ENCODE measurements around the gene FOXD4L6. TPM values are rescaled to one million over a fixed set of nuclear protein-coding genes. Genes with fewer than 3 reads are reported as not detected.
"Not testable (repeated sequence)": the region's sequence is repeated elsewhere in the genome, so short reads cannot be mapped to it uniquely, and the experiment has no call there.

Gene FOXD4L6
- total and polyA plus RNA-seq, 4 donors, result 0.11 TPM; not detected in 3

- not testable (repeated sequence) for H3K9me3 ChIP-seq (ENCODE audit: control insufficient read depth, insufficient read depth, low read length); H3K4me3 ChIP-seq (ENCODE audit: low read depth, low read length); H3K27me3 ChIP-seq (ENCODE audit: control insufficient read depth, insufficient read depth, low read length); H3K36me3 ChIP-seq (ENCODE audit: control insufficient read depth, insufficient read depth, low read length); H3K27ac ChIP-seq (ENCODE audit: low read depth, low read length); DNase-seq (ENCODE audit: low read depth in 4 of 6, low spot score in 6 of 6); H3K4me1 ChIP-seq (ENCODE audit: control insufficient read depth, insufficient read depth, low read length)
- WGBS (ENCODE audit: insufficient coverage), result no CpG with 5 or more reads among the region's 32 CpGs
Observed at GRCh38 chr9:41123396-41123795, 5.1 kb downstream of the FOXD4L6 start.

- WGBS (ENCODE audit: insufficient coverage), result no CpG with 5 or more reads among the region's 4 CpGs
- not testable (repeated sequence) for DNase-seq (ENCODE audit: low read depth in 4 of 6, low spot score in 6 of 6); H3K4me1 ChIP-seq (ENCODE audit: control insufficient read depth, insufficient read depth, low read length); H3K4me3 ChIP-seq (ENCODE audit: low read depth, low read length); H3K27me3 ChIP-seq (ENCODE audit: control insufficient read depth, insufficient read depth, low read length); H3K9me3 ChIP-seq (ENCODE audit: control insufficient read depth, insufficient read depth, low read length); H3K27ac ChIP-seq (ENCODE audit: low read depth, low read length); H3K36me3 ChIP-seq (ENCODE audit: control insufficient read depth, insufficient read depth, low read length)
Observed at GRCh38 chr9:41120696-41121095, 7.8 kb downstream of the FOXD4L6 start.

DNA sequence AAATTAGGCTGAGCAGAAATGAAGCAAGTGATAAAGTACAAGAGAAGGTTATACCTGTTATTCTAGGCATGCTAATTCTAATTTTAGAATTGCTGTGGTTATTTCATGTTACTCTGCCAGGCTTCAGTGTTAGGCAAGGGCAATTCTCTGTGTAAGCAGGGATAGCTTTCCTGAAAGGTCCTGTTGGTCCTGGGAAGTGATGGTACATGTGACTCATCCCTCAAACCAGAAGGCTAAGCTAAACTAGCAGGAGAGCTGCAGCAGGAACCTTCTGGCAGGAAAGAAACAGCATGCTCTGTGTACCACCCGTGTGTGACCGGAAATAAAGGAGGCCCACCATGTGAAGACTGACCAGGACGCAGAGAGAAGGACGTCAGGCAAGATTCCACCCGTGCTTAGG, 8.8 kb downstream of the FOXD4L6 start:
- WGBS (ENCODE audit: insufficient coverage), result no CpG with 5 or more reads among the region's 5 CpGs
- not testable (repeated sequence) for H3K4me3 ChIP-seq (ENCODE audit: low read depth, low read length); H3K4me1 ChIP-seq (ENCODE audit: control insufficient read depth, insufficient read depth, low read length); H3K36me3 ChIP-seq (ENCODE audit: control insufficient read depth, insufficient read depth, low read length); H3K9me3 ChIP-seq (ENCODE audit: control insufficient read depth, insufficient read depth, low read length); H3K27ac ChIP-seq (ENCODE audit: low read depth, low read length); DNase-seq (ENCODE audit: low read depth in 4 of 6, low spot score in 6 of 6); H3K27me3 ChIP-seq (ENCODE audit: control insufficient read depth, insufficient read depth, low read length)

GRCh38 chr9:41119311-41119710, 9.2 kb downstream of the FOXD4L6 start:
- DNase-seq (ENCODE audit: low read depth in 4 of 6, low spot score in 6 of 6); H3K9me3 ChIP-seq (ENCODE audit: control insufficient read depth, insufficient read depth, low read length); H3K27me3 ChIP-seq (ENCODE audit: control insufficient read depth, insufficient read depth, low read length); H3K4me3 ChIP-seq (ENCODE audit: low read depth, low read length); H3K4me1 ChIP-seq (ENCODE audit: control insufficient read depth, insufficient read depth, low read length); H3K36me3 ChIP-seq (ENCODE audit: control insufficient read depth, insufficient read depth, low read length); H3K27ac ChIP-seq (ENCODE audit: low read depth, low read length): not testable (repeated sequence)
- WGBS (ENCODE audit: insufficient coverage), result 30% methylated on average over 4 of the region's 7 CpGs

- not testable (repeated sequence) for H3K27ac ChIP-seq (ENCODE audit: low read depth, low read length); H3K27me3 ChIP-seq (ENCODE audit: control insufficient read depth, insufficient read depth, low read length); H3K36me3 ChIP-seq (ENCODE audit: control insufficient read depth, insufficient read depth, low read length); H3K4me3 ChIP-seq (ENCODE audit: low read depth, low read length); H3K4me1 ChIP-seq (ENCODE audit: control insufficient read depth, insufficient read depth, low read length); DNase-seq (ENCODE audit: low read depth in 4 of 6, low spot score in 6 of 6); H3K9me3 ChIP-seq (ENCODE audit: control insufficient read depth, insufficient read depth, low read length)
- WGBS (ENCODE audit: insufficient coverage), result no CpG with 5 or more reads among the region's 14 CpGs
Observed at GRCh38 chr9:41113348-41113747, 15.1 kb downstream of the FOXD4L6 start.

GRCh38 chr9:41111414-41111813, 17.1 kb downstream of the FOXD4L6 start:
- not testable (repeated sequence) for H3K4me1 ChIP-seq (ENCODE audit: control insufficient read depth, insufficient read depth, low read length); H3K4me3 ChIP-seq (ENCODE audit: low read depth, low read length); H3K36me3 ChIP-seq (ENCODE audit: control insufficient read depth, insufficient read depth, low read length); H3K27ac ChIP-seq (ENCODE audit: low read depth, low read length); H3K27me3 ChIP-seq (ENCODE audit: control insufficient read depth, insufficient read depth, low read length); H3K9me3 ChIP-seq (ENCODE audit: control insufficient read depth, insufficient read depth, low read length); DNase-seq (ENCODE audit: low read depth in 4 of 6, low spot score in 6 of 6)
- no CpG with 5 or more reads among the region's 12 CpGs for WGBS (ENCODE audit: insufficient coverage)

GRCh38 chr9:41110913-41111312, 17.6 kb downstream of the FOXD4L6 start:
- H3K27me3 ChIP-seq (ENCODE audit: control insufficient read depth, insufficient read depth, low read length); H3K9me3 ChIP-seq (ENCODE audit: control insufficient read depth, insufficient read depth, low read length); DNase-seq (ENCODE audit: low read depth in 4 of 6, low spot score in 6 of 6); H3K4me1 ChIP-seq (ENCODE audit: control insufficient read depth, insufficient read depth, low read length); H3K4me3 ChIP-seq (ENCODE audit: low read depth, low read length); H3K27ac ChIP-seq (ENCODE audit: low read depth, low read length); H3K36me3 ChIP-seq (ENCODE audit: control insufficient read depth, insufficient read depth, low read length): not testable (repeated sequence)
- WGBS (ENCODE audit: insufficient coverage), result 53% methylated on average over 3 of the region's 10 CpGs

DNA sequence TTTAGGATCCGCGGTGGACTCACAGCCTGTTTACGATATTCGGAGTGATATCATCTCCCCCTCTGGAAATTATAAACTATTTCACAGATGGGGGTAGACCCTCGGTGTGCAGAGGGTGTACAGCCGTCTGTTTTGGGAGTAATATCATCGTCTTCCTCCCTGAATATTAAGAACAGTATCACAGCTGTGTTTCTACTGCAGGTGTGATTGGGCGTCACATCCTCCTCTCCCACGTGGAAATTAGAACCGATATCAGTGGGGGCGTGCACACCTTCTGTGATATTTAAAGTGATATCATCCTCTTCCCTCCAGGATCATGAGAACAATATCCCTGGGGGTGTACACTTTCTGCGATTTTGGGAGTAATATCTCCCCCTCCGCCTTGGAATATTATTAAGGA, 19.2 kb downstream of the FOXD4L6 start:
- H3K4me3 ChIP-seq (ENCODE audit: low read depth, low read length); H3K27ac ChIP-seq (ENCODE audit: low read depth, low read length); DNase-seq (ENCODE audit: low read depth in 4 of 6, low spot score in 6 of 6); H3K4me1 ChIP-seq (ENCODE audit: control insufficient read depth, insufficient read depth, low read length); H3K36me3 ChIP-seq (ENCODE audit: control insufficient read depth, insufficient read depth, low read length); H3K9me3 ChIP-seq (ENCODE audit: control insufficient read depth, insufficient read depth, low read length): not testable (repeated sequence)
- WGBS (ENCODE audit: insufficient coverage), result no CpG with 5 or more reads among the region's 13 CpGs
- H3K27me3 ChIP-seq (ENCODE audit: control insufficient read depth, insufficient read depth, low read length), result peaks cover 12% of the 10 kb centered on the region

GRCh38 chr9:41108816-41109215, 19.7 kb downstream of the FOXD4L6 start:
- peaks cover 12% of the 10 kb centered on the region for H3K27me3 ChIP-seq (ENCODE audit: control insufficient read depth, insufficient read depth, low read length)
- no CpG with 5 or more reads among the region's 22 CpGs for WGBS (ENCODE audit: insufficient coverage)
- not testable (repeated sequence) for H3K27ac ChIP-seq (ENCODE audit: low read depth, low read length); DNase-seq (ENCODE audit: low read depth in 4 of 6, low spot score in 6 of 6); H3K9me3 ChIP-seq (ENCODE audit: control insufficient read depth, insufficient read depth, low read length); H3K4me3 ChIP-seq (ENCODE audit: low read depth, low read length); H3K4me1 ChIP-seq (ENCODE audit: control insufficient read depth, insufficient read depth, low read length); H3K36me3 ChIP-seq (ENCODE audit: control insufficient read depth, insufficient read depth, low read length)

- H3K27ac ChIP-seq (ENCODE audit: low read depth, low read length); H3K4me3 ChIP-seq (ENCODE audit: low read depth, low read length); DNase-seq (ENCODE audit: low read depth in 4 of 6, low spot score in 6 of 6); H3K4me1 ChIP-seq (ENCODE audit: control insufficient read depth, insufficient read depth, low read length); H3K36me3 ChIP-seq (ENCODE audit: control insufficient read depth, insufficient read depth, low read length); H3K9me3 ChIP-seq (ENCODE audit: control insufficient read depth, insufficient read depth, low read length): not testable (repeated sequence)
- peaks cover 12% of the 10 kb centered on the region for H3K27me3 ChIP-seq (ENCODE audit: control insufficient read depth, insufficient read depth, low read length)
- WGBS (ENCODE audit: insufficient coverage), result 0% methylated on average over 2 of the region's 34 CpGs
Observed at GRCh38 chr9:41106472-41107116, 21.9 kb downstream of the FOXD4L6 start.
